Breast epithelium (tissue), 4 donors: ENCODE data around the gene HGFAC. TPM values are rescaled to one million over a fixed set of nuclear protein-coding genes. Genes with fewer than 3 reads are reported as not detected.

Experiments used
- DNase-seq, 2 donors: peaks; one replicate each; pipeline ENCODE4 v3.0.0-alpha.2; 2019; ENCODE audit warnings: low spot score in 2 of 2
- H3K27ac ChIP-seq, 2 donors: fragments of 200-600 bp; sonication (generic) in 1 of 2; one replicate each; pipeline ENCODE4 v1.5.1; 2016 to 2019; ENCODE audit warnings: mild to moderate bottlenecking in 1 of 2
- H3K27me3 ChIP-seq, 2 donors: fragments of 200-600 bp; sonication (generic) in 1 of 2; one replicate each; pipeline versions ENCODE4 v1.5.1 to v1.6.0; 2017 to 2019; ENCODE audit warnings: control low read depth in 1 of 2, mild to moderate bottlenecking in 1 of 2
- H3K36me3 ChIP-seq: fragments of 200-600 bp; one replicate; pipeline ENCODE4 v1.5.1; 2019
- H3K4me1 ChIP-seq, 2 donors: fragments of 200-600 bp; sonication (generic); one replicate each; pipeline ENCODE4 v1.5.1; 2016 to 2019; ENCODE audit warnings: control low read depth in 1 of 2
- H3K4me3 ChIP-seq, 3 donors: fragments of 200-600 bp; sonication (generic); 1 replicate in 2 of 3; 2 replicates in 1 of 3; pipeline ENCODE4 v1.5.1; 2016 to 2019; ENCODE audit warnings: mild to moderate bottlenecking in 3 of 3, moderate library complexity in 2 of 3
- H3K9me3 ChIP-seq, 2 donors: fragments of 200-600 bp; sonication (generic) in 1 of 2; one replicate each; pipeline ENCODE4 v1.5.1; 2016 to 2019; ENCODE audit warnings: control low read depth in 1 of 2
- POLR2A ChIP-seq: fragments of 450-650 bp; IDR thresholded peaks from one replicate; pipeline ENCODE4 v1.6.1; 2016; ENCODE audit warnings: antibody characterized with exemption, mild to moderate bottlenecking, moderate library complexity
- POLR2AphosphoS5 ChIP-seq, 3 donors: sonication (generic); formaldehyde crosslinking; IDR thresholded peaks; one replicate each; pipeline ENCODE4 v1.6.1; 2017; ENCODE audit warnings: antibody characterized with exemption in 3 of 3
- intact Hi-C: fragments of 100-400 bp; cut with DNase I; formaldehyde crosslinking; loops from one replicate; pipeline ENCODE4 v1.15.1; 2023; ENCODE audit warnings: low total_unique reads
- total RNA-seq, 3 donors: library from RNA; depleted of rRNA; stranded (reverse); fragments of >200 nt; gene quantifications; one replicate each; pipeline ENCODE4 v1.1.0, GENCODE V29; 2016
- TF ChIP-seq, protein P1 (sequence below), 3 donors: fragments of 450-650 bp; IDR thresholded peaks; one replicate each; pipeline ENCODE4 v1.5.1; 2016 to 2017; ENCODE audit warnings: antibody characterized with exemption in 3 of 3, mild to moderate bottlenecking in 3 of 3, moderate library complexity in 3 of 3

Gene HGFAC
- total RNA-seq, 3 donors from 2014 or later = 0.59 to 1.3 TPM; not detected in 1

- TF ChIP-seq POLR2A = no peak
- TF ChIP-seq, protein P1, sequence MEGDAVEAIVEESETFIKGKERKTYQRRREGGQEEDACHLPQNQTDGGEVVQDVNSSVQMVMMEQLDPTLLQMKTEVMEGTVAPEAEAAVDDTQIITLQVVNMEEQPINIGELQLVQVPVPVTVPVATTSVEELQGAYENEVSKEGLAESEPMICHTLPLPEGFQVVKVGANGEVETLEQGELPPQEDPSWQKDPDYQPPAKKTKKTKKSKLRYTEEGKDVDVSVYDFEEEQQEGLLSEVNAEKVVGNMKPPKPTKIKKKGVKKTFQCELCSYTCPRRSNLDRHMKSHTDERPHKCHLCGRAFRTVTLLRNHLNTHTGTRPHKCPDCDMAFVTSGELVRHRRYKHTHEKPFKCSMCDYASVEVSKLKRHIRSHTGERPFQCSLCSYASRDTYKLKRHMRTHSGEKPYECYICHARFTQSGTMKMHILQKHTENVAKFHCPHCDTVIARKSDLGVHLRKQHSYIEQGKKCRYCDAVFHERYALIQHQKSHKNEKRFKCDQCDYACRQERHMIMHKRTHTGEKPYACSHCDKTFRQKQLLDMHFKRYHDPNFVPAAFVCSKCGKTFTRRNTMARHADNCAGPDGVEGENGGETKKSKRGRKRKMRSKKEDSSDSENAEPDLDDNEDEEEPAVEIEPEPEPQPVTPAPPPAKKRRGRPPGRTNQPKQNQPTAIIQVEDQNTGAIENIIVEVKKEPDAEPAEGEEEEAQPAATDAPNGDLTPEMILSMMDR (IDR thresholded peaks at IDR 0.05) = no peak
- no peak for TF ChIP-seq POLR2AphosphoS5 (IDR thresholded peaks at IDR 0.05)
- intact Hi-C loops = no loop called here
- peak overlapping the region; percentile 54 to 55 for H3K27ac ChIP-seq
These were observed 20.6 kb downstream of the HGFAC start for GRCh38 chr4:3462321-3462789.

GRCh38 chr4:3462790-3463415 is 21.1 kb downstream of the HGFAC start, which contains the start of gene DOK7:
Gene DOK7, plus strand, starts transcription at chr4:3463306. Its CDS starts 70 bp downstream, at chr4:3463376.
- H3K27me3 ChIP-seq = peaks cover 0 to 25% of the 10 kb centered on the region in 2 donors
- H3K36me3 ChIP-seq = no peaks in the 10 kb centered on the region
- no peaks in the 10 kb centered on the region for H3K9me3 ChIP-seq
- intact Hi-C loops = no loop called here
- H3K4me1 ChIP-seq = peaks cover 5 to 6% of the 10 kb centered on the region in 2 donors
- DNase-seq = no peak
- H3K27ac ChIP-seq = peak within 1 kb of the TSS; percentile 54 to 55
- TF ChIP-seq, protein P1 (IDR thresholded peaks at IDR 0.05) = no peak
- TF ChIP-seq POLR2A (no peak), POLR2AphosphoS5 (IDR thresholded peaks at IDR 0.05) (no peak)
- peak within 1 kb of the TSS; percentile 39 to 66 (median 54) for H3K4me3 ChIP-seq

More at GRCh38 chr4:3462321-3462789, 20.6 kb downstream of the HGFAC start:
- H3K9me3 ChIP-seq = no peaks in the 10 kb centered on the region
- peaks cover 0 to 25% of the 10 kb centered on the region in 2 donors for H3K27me3 ChIP-seq
- DNase-seq = no peak
- no peaks in the 10 kb centered on the region for H3K36me3 ChIP-seq
- H3K4me1 ChIP-seq = peaks cover 5 to 6% of the 10 kb centered on the region in 2 donors
- peak overlapping the region in 1 of 3 donors; percentile 66 for H3K4me3 ChIP-seq

GRCh38 chr4:3463556-3464348 is 22.0 kb downstream of the HGFAC start:
- no peaks in the 10 kb centered on the region for H3K36me3 ChIP-seq
- no peak overlapping the region for H3K27ac ChIP-seq
- H3K4me3 ChIP-seq = peak overlapping the region; percentile 39 to 66 (median 54)
- H3K27me3 ChIP-seq = peaks cover 0 to 25% of the 10 kb centered on the region in 2 donors
- intact Hi-C loops = no loop called here
- peaks cover 5 to 6% of the 10 kb centered on the region in 2 donors for H3K4me1 ChIP-seq
- no peak for TF ChIP-seq POLR2AphosphoS5 (IDR thresholded peaks at IDR 0.05)
- TF ChIP-seq POLR2A = no peak
- TF ChIP-seq, protein P1 (IDR thresholded peaks at IDR 0.05) = no peak
- DNase-seq = no peak
- no peaks in the 10 kb centered on the region for H3K9me3 ChIP-seq

DNA sequence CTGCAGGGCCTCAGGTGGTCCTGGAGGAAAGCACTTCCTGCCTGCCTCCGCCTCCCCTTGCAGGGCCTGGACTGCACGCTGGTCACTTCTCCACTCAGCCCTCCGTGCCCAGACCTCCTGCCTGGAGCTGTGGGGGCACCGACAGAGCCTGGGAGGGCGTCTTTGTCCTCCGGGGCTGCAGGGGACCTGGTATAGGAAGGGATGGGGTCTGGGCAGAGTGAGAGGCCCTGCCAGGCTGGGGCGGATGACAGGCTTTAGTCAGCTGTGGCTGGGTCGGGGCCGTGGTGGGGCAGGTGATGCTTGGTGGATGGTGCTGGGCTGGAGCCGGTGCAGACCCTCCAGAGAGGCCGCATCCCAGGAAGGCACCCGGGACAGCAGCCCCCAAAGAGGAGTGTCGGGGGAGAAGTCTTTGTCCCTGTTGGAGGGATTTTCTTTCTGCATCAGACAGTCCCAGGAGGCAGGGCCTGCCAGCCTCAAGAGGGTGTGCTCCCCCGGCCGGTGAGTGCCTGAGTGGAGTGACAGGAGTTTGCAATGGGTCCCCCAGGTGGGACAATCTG is 22.7 kb downstream of the HGFAC start:
- H3K9me3 ChIP-seq = no peaks in the 10 kb centered on the region
- peaks cover 0 to 25% of the 10 kb centered on the region in 2 donors for H3K27me3 ChIP-seq
- TF ChIP-seq POLR2AphosphoS5 (IDR thresholded peaks at IDR 0.05) (no peak), POLR2A (no peak)
- TF ChIP-seq, protein P1 (IDR thresholded peaks at IDR 0.05) = no peak
- peak overlapping the region in 1 of 3 donors; percentile 66 for H3K4me3 ChIP-seq
- no peaks in the 10 kb centered on the region for H3K36me3 ChIP-seq
- intact Hi-C loops = no loop called here
- H3K4me1 ChIP-seq = peaks cover 5 to 6% of the 10 kb centered on the region in 2 donors
- no peak overlapping the region for H3K27ac ChIP-seq
- DNase-seq = no peak
